Measurements from ENCODE around the gene DNM1L. TPM values are rescaled to one million over a fixed set of nuclear protein-coding genes. Genes with fewer than 3 reads are reported as not detected.

DNM1L gene
- 89.1 and 110 TPM in 2 replicates for total RNA-seq

DNA sequence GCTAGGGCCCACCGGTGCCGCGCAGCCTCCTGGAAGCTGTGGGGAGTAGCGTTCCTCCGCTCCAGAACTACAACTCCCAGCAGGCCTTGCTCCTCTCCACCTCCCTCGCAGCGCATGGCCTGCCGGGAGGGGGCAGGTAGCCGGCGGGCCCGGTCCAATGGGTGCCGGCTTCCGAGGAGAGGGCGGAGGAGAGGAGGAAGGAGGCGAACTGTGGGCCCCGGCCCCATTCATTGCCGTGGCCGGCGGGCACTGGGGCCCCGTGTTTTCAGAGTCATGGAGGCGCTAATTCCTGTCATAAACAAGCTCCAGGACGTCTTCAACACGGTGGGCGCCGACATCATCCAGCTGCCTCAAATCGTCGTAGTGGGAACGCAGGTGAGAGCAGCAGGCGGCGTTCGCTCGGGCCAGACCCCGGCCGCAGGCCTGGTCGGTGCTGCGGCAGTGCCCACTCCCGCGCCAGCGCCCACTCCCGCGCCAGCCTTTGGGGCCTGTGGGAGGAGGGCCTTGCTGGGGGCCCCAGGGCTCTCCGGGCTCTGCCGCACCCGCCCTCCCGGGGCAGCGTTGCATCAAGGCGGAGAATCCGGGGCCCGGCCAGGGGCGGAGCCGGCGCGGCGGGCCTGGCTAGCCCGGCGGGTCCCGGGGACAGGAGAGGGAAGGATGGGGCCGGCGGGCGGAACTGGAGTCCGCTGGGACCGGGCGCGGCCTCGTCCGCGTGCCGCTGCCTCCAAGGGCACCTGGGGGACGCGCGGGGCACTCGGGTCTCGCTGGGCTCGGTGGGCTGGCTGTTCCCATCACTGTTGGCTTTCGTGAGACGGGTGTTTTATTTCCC, at the start of gene DNM1L:
DNM1L (plus strand) TSS at position 211 of the 829 bp plus-strand sequence; CDS start at position 274, 63 bp downstream.

DNA sequence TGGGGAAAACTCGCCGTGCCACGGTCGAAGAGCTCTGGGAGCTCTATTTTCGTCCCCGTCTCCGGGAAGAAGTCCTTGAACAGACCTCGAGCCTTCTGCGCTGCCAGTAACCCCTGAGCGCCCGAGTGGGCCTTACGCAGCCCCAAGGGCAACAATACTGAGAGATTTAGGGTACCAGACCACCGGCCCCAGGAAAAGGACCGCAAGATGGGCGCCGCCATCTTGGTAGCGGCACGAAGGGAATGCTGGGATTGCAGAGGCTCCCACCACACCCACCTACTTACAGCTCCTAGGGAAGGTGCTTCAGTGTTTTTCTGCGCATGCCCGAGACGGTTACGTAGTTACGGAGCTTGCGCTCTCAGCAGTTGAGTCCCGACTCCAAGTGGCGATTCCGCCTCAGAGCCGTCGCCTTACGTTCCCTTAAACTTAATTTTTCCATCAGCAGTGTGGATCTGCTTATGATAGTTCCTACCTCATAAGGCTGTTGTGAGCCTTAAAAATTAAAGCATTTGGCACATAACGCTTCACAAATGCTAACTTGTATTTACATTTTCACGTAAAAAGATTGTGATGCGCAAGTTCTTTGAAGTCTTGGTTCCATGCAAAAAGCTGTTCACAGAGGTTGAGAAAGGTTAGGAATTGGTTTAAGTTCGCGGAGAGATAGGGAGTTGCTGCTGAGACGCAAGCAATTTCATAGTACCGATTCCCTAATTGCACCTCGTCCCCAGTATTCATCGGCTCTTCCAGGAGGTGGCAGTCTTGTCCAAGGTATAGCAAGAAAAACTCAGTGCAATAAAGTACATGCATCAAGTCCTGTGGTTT, 76.8 kb downstream of the DNM1L start, which contains the start of gene YARS2:
YARS2 (minus strand) TSS at position 244 of the 822 bp plus-strand sequence; CDS start at position 221, 23 bp downstream.

Other genes starting within 250 kb of the DNM1L start
- gene YARS2, start 76.6 kb downstream of the DNM1L start, total RNA-seq: 32.7 and 35.4 TPM in 2 replicates
- 3.4 and 20.5 TPM in 2 replicates for gene PKP2, start 217.5 kb downstream of the DNM1L start, total RNA-seq